K562 (cell line): ENCODE results near the gene STXBP6. TPM values are rescaled to one million over a fixed set of nuclear protein-coding genes. Genes with fewer than 3 reads are reported as not detected.

Experiments used
- ATAC-seq: fragments of 200-7000 bp; cut with Tn5 transposase; 3 replicates; pipeline ENCODE4 v1.9.1; 2020; ENCODE audit warnings: moderate library complexity
- BruUV-seq: library from RNA; stranded (reverse); fragments of 400-500 nt; replicated peaks from 2 replicates; lab custom pipeline; 2021; lab: Mats Ljungman, UMichigan
- CTCF ChIA-PET: fragments of 300-600 bp; formaldehyde crosslinking; extraction: SDS; loops from one replicate; lab custom pipeline; 2021; ENCODE audit warnings: low intra/inter-chr PET ratio; lab: Yijun Ruan, JAX
- POLR2A ChIA-PET: fragments of 300-600, 350-650 bp; sonication (Branson Sonifier 250); formaldehyde crosslinking; extraction: SDS; loops from one replicate; lab custom pipeline; 2021; ENCODE audit warnings: antibody characterized with exemption, inconsistent platforms; lab: Yijun Ruan, JAX
- DNase-seq, 4 experiments: peaks; one replicate each; pipeline versions ENCODE4 v3.0.0 to v3.0.0-alpha.2; 2011 to 2018; ENCODE audit warnings: low spot score in 3 of 4, mixed read lengths in 3 of 4; ENCODE audit errors: extremely low read depth in 1 of 4
- FAIRE-seq: peaks from 2 replicates; lab custom pipeline; 2011; peaks lifted over from hg19 to GRCh38; lab: Jason Lieb, UNC
- H2AFZ ChIP-seq: 2 replicates; pipeline ENCODE4 v1.6.0; 2011; ENCODE audit warnings: low read depth, low read length, control low read depth, inconsistent platforms
- H3K27ac ChIP-seq: fragments of 200-600 bp; 3 replicates; pipeline ENCODE4 v1.8.0; 2011; ENCODE audit warnings: low read depth, mild to moderate bottlenecking, control low read depth, inconsistent platforms, low read length, moderate library complexity, mixed read lengths; ENCODE audit errors: extremely low read depth
- H3K27me3 ChIP-seq, 2 experiments: fragments of 300-600 bp in 1 of 2; 2 replicates in 1 of 2; 3 replicates in 1 of 2; pipeline versions ENCODE4 v1.6.0 to v1.8.0; 2011; ENCODE audit warnings: inconsistent platforms in 2 of 2, low read length in 2 of 2, mild to moderate bottlenecking in 1 of 2, mixed read lengths in 1 of 2, moderate library complexity in 1 of 2; ENCODE audit not compliant: control insufficient read depth in 2 of 2, insufficient read depth in 2 of 2
- H3K36me3 ChIP-seq: fragments of 300-600 bp; 3 replicates; pipeline ENCODE4 v1.8.0; 2011; ENCODE audit warnings: mild to moderate bottlenecking, low read length, inconsistent platforms; ENCODE audit not compliant: control insufficient read depth, insufficient read depth
- H3K4me1 ChIP-seq, 2 experiments: fragments of 200-600 bp in 1 of 2; replicated peaks in 1 of 2; 2 replicates in 1 of 2; 3 replicates in 1 of 2; pipeline versions ENCODE4 v1.5.1 to v1.8.0; 2011; ENCODE audit warnings: inconsistent platforms in 2 of 2, low read length in 2 of 2, mild to moderate bottlenecking in 1 of 2, mixed read lengths in 1 of 2, moderate library complexity in 1 of 2; ENCODE audit not compliant: control insufficient read depth in 2 of 2, insufficient read depth in 2 of 2
- H3K4me2 ChIP-seq: 2 replicates; pipeline ENCODE4 v1.6.1; 2011; ENCODE audit warnings: low read length, control low read depth, inconsistent platforms, mixed read lengths; ENCODE audit not compliant: insufficient read depth
- H3K4me3 ChIP-seq: fragments of 200-600 bp; sonication (generic), shearing (Covaris generic); 2 replicates; pipeline ENCODE4 v1.5.1; 2016; ENCODE audit warnings: control low read depth, inconsistent platforms
- H3K79me2 ChIP-seq: fragments of 200-600 bp; 3 replicates; pipeline ENCODE4 v1.8.0; 2011; ENCODE audit warnings: low read length, inconsistent platforms; ENCODE audit not compliant: control insufficient read depth, insufficient read depth
- H3K9ac ChIP-seq, 2 experiments: 2 replicates each; pipeline versions ENCODE4 v1.6.0 to v1.6.1; 2011; ENCODE audit warnings: low read depth in 2 of 2, low read length in 2 of 2, control low read depth in 1 of 2, inconsistent platforms in 1 of 2, mild to moderate bottlenecking in 1 of 2, mixed read lengths in 1 of 2; ENCODE audit not compliant: insufficient read depth in 1 of 2
- H3K9me1 ChIP-seq: one replicate; pipeline ENCODE4 v1.6.0; 2011; ENCODE audit warnings: inconsistent platforms, mild to moderate bottlenecking, low read length, moderate library complexity; ENCODE audit not compliant: control insufficient read depth, insufficient read depth
- H3K9me3 ChIP-seq: replicated peaks from 2 replicates; pipeline ENCODE4 v1.5.1; 2011; ENCODE audit warnings: low read depth, low read length, inconsistent platforms; ENCODE audit not compliant: control insufficient read depth, insufficient read depth
- H4K20me1 ChIP-seq: replicated peaks from 2 replicates; pipeline ENCODE4 v1.6.1; 2011; ENCODE audit warnings: low read length, inconsistent platforms, mixed read lengths; ENCODE audit not compliant: control insufficient read depth, insufficient read depth
- CXXC5 ChIP-seq: fragments of 250-450 bp; sonication (Bioruptor Pico); IDR thresholded peaks from 2 replicates; pipeline ENCODE4 v1.8.0; 2022; ENCODE audit warnings: inconsistent platforms, mild to moderate bottlenecking, moderate library complexity
- POLR2B ChIP-seq: fragments of 450-650 bp; IDR thresholded peaks from 2 replicates; pipeline ENCODE4 v1.6.1; 2018; ENCODE audit warnings: low read depth; ENCODE audit not compliant: partially characterized antibody
- POLR2G ChIP-seq: fragments of 200-400 bp; formaldehyde crosslinking; IDR thresholded peaks from 2 replicates; pipeline ENCODE4 v1.6.1; 2017; ENCODE audit warnings: low read depth, mild to moderate bottlenecking, antibody characterized with exemption, low read length, moderate library complexity
- XRCC3 ChIP-seq: fragments of 450-650 bp; IDR thresholded peaks from 2 replicates; pipeline ENCODE4 v1.6.1; 2017; ENCODE audit warnings: mild to moderate bottlenecking, moderate library complexity
- WGBS: fragments of 100-300 bp; shearing (Covaris generic); methylation state at CpG from one replicate; pipeline ENCODE4 v1.1.6; 2016; ENCODE audit warnings: low coverage, mixed read lengths; ENCODE audit not compliant: insufficient coverage; ENCODE audit errors: missing lambda C conversion rate; 5-methylcytosine and 5-hydroxymethylcytosine counted together
- in situ Hi-C: fragments of 300-500 bp; cut with MboI; formaldehyde crosslinking; loops from 4 replicates; pipeline ENCODE4 v1.15.0; 2018; ENCODE audit warnings: inconsistent platforms, mixed read lengths
- intact Hi-C: fragments of 100-400 bp; cut with micrococcal nuclease; formaldehyde crosslinking; loops from 2 replicates; pipeline ENCODE4 v1.14.2; 2022
- polyA plus RNA-seq, 8 experiments: library from polyadenylated mRNA; depleted of rRNA in 4 of 8; stranded (reverse) in 5 of 8; unstranded in 3 of 8; fragments of >200 nt; fragmentation: Nextera tagmentation in 2 of 8; fragmentation: Illumina TruSeq in 1 of 8; extraction: Ambion mirVana in 2 of 8; extraction: Trizol in 1 of 8; gene quantifications; 2 replicates each; pipeline versions ENCODE4 v1.2.1 to v1.2.3, GENCODE V29; 2011 to 2014; ENCODE audit warnings: inconsistent platforms in 1 of 8, missing spikeins in 1 of 8
- total RNA-seq, 7 experiments: library from RNA; depleted of rRNA in 6 of 7; stranded (reverse); fragments of >200 nt in 6 of 7; fragmentation: Illumina TruSeq in 2 of 7; extraction: Trizol in 2 of 7; gene quantifications; 2 replicates each; pipeline versions ENCODE4 v1.2.1 to v1.2.3, GENCODE V29; 2011 to 2021; ENCODE audit warnings: low replicate concordance in 1 of 7
- TF ChIP-seq, protein P1 (sequence below): fragments of 450-650 bp; formaldehyde crosslinking; IDR thresholded peaks from 2 replicates; pipeline ENCODE4 v1.4.0; 2020; ENCODE audit warnings: mild to moderate bottlenecking, mixed read lengths

STXBP6 gene
- total and polyA plus RNA-seq, 9 of the 15 experiments (the other 6 are each of a cell fraction or from before 2014, with no cell fraction given), result 0.27 to 0.89 (median 0.59) TPM

DNA sequence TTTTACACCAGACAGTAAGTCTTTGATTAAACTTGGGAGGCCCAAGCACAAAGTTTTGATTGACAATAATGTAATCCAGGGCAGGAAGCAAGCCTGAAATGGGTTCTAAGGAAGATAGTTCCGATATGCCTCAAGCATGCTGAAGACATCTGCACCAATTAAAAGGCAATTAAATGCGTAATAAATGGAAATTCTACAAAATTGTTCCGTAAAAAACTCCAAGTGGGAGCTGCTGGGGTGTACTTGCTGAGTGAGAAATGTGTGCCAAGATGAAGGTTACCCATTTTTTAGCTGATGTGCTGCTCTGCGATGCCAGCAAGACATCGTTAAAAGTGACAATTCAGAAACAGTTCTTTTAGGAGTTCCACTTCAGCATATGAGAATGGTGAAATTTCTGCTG lies 269.7 kb downstream of the STXBP6 start (continued):
- TF ChIP-seq POLR2G (no peak), POLR2B (no peak)

DNA sequence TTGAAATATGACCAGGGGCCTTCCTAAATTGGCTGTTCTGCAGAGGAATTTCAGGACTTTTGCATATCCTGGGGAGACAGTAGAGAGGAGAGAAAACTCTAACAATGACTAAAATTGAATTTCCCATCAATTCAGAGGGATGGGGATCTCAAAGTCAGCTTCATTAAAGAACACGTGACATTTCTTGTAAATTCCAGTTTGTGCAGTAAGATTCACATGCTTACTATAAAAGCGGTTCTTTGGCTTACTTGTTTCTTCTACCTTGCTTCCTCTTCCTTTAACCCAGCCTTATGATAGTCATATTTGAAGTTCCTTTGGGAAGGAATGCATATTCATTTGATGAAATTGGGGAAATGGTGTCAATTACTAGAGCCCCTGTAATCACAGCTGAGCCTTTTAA lies 272.3 kb downstream of the STXBP6 start:
- Histone ChIP-seq H3K9ac (no peak overlapping the region), H3K27me3 (no peaks in the 10 kb centered on the region), H4K20me1 (no peaks in the 10 kb centered on the region), H3K79me2 (no peaks in the 10 kb centered on the region), H3K27ac (no peak overlapping the region), H3K36me3 (no peaks in the 10 kb centered on the region), H3K9me1 (no peaks in the 10 kb centered on the region), H2AFZ (no peak overlapping the region), H3K4me2 (no peak overlapping the region), H3K4me1 (no peaks in the 10 kb centered on the region), H3K9me3 (no peaks in the 10 kb centered on the region), H3K4me3 (no peak overlapping the region)
- intact Hi-C loops, result no loop called here
- BruUV-seq, result no TSS peak
- no peak for ATAC-seq
- WGBS, result 0% methylated on average over 2 of the region's 2 CpGs
- no peak for FAIRE-seq
- TF ChIP-seq XRCC3 (no peak), CXXC5 (CRISPR knock-in tag) (no peak)
- TF ChIP-seq, protein P1, sequence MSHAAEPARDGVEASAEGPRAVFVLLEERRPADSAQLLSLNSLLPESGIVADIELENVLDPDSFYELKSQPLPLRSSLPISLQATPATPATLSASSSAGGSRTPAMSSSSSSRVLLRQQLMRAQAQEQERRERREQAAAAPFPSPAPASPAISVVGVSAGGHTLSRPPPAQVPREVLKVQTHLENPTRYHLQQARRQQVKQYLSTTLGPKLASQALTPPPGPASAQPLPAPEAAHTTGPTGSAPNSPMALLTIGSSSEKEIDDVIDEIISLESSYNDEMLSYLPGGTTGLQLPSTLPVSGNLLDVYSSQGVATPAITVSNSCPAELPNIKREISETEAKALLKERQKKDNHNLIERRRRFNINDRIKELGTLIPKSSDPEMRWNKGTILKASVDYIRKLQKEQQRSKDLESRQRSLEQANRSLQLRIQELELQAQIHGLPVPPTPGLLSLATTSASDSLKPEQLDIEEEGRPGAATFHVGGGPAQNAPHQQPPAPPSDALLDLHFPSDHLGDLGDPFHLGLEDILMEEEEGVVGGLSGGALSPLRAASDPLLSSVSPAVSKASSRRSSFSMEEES, result peak; percentile 34; the same call in 1 of the 2 replicates
- ChIA-PET CTCF (no interaction called here), POLR2A (no interaction called here)
- in situ Hi-C loops, result no loop called here
- no peak for DNase-seq
